ENCODE measurements around the gene CCDC80. TPM values are rescaled to one million over a fixed set of nuclear protein-coding genes. Genes with fewer than 3 reads are reported as not detected.

CCDC80 gene
- total RNA-seq, 4 donors from 2014 or later: 8.0 to 32.2 (median 17.1) TPM

DNA sequence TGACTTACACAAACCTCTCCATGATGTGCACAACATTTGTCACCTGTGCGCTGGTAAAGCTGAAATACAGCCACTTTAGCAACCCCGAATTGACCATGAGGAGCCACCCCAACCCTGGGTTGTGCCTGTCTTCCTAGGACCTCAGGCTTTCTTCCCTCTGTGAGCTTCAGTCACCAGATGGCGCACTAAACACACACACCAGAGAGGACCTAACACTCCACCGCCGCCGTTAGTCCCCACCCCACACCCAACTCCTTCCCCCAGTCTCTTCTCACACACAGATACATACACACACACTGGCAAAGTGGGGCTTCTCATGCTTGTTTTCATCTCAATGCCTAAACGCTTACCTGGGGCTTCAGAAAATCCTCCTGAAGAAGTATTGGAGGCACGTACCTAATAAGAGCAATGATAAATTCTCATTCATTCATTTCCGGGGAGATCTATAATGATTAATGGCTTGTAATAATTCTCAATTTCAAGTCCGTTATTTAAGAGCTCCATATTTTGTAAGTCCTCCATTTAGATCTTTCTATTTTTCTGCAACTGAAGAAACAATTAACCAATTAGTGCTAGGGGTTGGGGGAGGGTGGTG lies 2.1 kb upstream of the CCDC80 start:
- 4% methylated on average over 10 of the region's 10 CpGs for WGBS
- Histone ChIP-seq H3K4me3 (peak overlapping the region; percentile 27), H3K27ac (peak overlapping the region; percentile 86), H3K9me3 (no peaks in the 10 kb centered on the region), H3K4me1 (peaks cover 29% of the 10 kb centered on the region), H3K27me3 (no peaks in the 10 kb centered on the region), H3K36me3 (no peaks in the 10 kb centered on the region)
- TF ChIP-seq EP300 (IDR thresholded peaks at IDR 0.05): no peak
- TF ChIP-seq, protein P1, sequence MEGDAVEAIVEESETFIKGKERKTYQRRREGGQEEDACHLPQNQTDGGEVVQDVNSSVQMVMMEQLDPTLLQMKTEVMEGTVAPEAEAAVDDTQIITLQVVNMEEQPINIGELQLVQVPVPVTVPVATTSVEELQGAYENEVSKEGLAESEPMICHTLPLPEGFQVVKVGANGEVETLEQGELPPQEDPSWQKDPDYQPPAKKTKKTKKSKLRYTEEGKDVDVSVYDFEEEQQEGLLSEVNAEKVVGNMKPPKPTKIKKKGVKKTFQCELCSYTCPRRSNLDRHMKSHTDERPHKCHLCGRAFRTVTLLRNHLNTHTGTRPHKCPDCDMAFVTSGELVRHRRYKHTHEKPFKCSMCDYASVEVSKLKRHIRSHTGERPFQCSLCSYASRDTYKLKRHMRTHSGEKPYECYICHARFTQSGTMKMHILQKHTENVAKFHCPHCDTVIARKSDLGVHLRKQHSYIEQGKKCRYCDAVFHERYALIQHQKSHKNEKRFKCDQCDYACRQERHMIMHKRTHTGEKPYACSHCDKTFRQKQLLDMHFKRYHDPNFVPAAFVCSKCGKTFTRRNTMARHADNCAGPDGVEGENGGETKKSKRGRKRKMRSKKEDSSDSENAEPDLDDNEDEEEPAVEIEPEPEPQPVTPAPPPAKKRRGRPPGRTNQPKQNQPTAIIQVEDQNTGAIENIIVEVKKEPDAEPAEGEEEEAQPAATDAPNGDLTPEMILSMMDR (IDR thresholded peaks at IDR 0.05): peak; percentile 76 to 81
- TF ChIP-seq POLR2A (IDR thresholded peaks at IDR 0.05): no peak
- TF ChIP-seq POLR2AphosphoS5 (IDR thresholded peaks at IDR 0.05): peak in 1 of 3 donors; percentile 19
- peak; percentile 89 to 91 for DNase-seq (ENCODE audit: low spot score in 2 of 2)

DNA sequence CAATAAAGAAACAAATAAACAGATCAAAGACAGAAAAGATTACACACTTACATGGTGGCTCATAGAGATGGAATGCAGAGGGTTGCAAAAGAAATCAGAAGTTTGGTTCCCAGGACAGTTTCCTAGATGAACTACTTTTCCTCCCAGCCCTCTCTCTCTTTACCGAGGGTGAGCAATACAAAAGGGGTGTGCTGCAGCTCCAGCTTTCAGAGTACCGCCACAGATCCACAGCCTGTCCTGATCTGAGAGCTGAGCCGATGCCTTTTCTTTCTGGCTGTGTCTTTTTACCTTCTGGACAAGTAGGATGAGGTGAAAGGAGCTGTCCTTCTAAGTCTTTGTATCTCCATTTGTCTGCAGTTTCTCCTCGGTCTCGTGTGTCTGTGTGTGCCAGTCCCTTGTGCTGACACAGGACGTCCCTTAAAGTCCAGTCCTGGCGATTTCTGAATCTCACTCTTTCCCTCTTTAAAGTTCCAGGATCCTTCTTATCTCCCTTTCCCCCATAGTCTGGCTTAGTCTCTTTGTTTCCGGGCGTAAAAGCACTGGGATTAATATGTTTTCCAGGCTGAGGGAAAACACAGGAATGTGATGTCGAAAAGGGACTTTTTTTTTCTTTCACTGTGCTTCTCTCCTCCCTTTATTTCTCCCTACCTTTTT lies 540 bp downstream of the CCDC80 start:
- Histone ChIP-seq H3K27me3 (no peaks in the 10 kb centered on the region), H3K27ac (peak overlapping the region; percentile 86), H3K36me3 (no peaks in the 10 kb centered on the region), H3K4me3 (peak overlapping the region; percentile 49), H3K9me3 (no peaks in the 10 kb centered on the region), H3K4me1 (peaks cover 30% of the 10 kb centered on the region)
- no peak for DNase-seq (ENCODE audit: low spot score in 2 of 2)
- WGBS: 6% methylated on average over 10 of the region's 10 CpGs
- peak in 2 of 3 donors; percentile 15 to 36 for TF ChIP-seq POLR2AphosphoS5 (IDR thresholded peaks at IDR 0.05)
- TF ChIP-seq POLR2A (IDR thresholded peaks at IDR 0.05): peak in 1 of 2 donors; percentile 54
- no peak for TF ChIP-seq EP300 (IDR thresholded peaks at IDR 0.05)
- TF ChIP-seq, protein P1 (IDR thresholded peaks at IDR 0.05): no peak

DNA sequence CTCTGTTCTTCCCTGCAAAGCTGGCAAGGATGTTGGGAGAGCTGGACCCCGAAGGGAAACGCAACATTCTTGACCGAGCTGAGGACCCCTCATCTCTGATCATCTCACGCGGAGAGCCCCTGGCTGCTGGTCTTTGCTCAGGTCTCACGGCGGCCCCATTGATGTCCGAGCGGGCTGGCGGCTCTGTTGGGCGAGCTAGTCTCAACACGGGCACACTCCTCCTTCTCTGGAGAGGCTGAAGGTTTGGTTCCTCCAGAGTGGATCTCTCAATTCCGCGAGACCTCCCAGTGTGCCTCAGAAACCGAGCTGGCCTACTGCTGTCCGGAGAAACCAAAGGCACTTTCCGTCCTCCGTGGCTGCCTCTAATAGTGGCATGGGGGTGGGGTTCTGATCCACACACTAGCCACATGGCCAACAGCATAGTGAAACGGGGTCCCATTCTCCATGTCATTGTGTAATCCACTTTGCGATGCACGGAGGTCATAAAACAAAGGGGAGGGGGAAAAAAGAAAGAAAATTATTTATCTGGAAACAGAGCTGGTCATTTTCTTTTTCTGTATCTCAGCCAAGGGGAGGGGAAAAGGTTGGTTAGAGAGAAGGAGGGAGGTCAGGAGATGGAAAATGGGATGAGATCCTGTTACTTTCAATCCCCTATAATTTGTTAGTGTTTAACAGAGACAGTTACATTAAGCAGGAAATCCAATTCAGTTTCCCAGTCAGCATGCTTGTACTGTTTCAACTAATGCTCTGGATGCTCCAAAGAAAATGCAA lies 1.3 kb downstream of the CCDC80 start:
- Histone ChIP-seq H3K4me1 (peaks cover 35% of the 10 kb centered on the region), H3K27ac (peak overlapping the region; percentile 86)
- TF ChIP-seq POLR2AphosphoS5 (IDR thresholded peaks at IDR 0.05) (no peak), POLR2A (IDR thresholded peaks at IDR 0.05) (no peak), EP300 (IDR thresholded peaks at IDR 0.05) (no peak)
- TF ChIP-seq, protein P1 (IDR thresholded peaks at IDR 0.05): no peak

DNA sequence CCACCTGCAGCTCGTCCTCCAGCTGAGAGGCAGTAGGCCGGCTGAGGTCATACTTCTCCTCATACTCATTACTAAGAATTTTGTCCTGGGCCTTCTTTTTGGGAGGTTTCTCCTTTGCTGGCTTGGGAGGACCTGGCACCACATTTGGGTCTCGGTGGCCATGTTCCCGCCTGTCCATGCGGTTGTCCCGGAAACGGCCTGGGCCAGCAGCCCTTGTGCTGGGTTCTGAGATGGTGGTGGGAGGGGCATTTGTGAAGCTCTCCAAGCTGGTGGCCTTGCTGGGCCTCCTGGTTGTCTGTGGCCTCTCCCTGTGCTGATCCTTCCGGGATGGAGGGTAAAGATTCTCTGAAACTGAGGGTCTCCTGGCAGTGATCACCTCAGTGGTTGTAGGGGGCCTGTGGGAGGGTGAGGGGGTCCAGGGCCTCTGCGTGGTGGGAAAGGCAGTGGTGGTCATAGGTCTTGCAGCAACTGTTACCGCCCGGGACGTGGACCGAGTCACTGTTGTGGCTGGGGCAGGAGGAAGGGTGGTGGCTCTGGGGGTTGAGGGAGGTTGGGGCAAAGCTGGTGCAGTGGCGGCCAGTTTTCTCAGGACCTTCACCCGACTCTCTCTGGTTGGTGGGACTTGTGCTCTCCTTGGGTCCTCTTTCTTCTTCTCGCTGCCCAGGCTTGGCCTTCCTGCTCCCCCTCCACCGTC lies 2.5 kb downstream of the CCDC80 start:
- TF ChIP-seq EP300 (IDR thresholded peaks at IDR 0.05) (no peak), POLR2A (IDR thresholded peaks at IDR 0.05) (no peak), POLR2AphosphoS5 (IDR thresholded peaks at IDR 0.05) (no peak)
- TF ChIP-seq, protein P1 (IDR thresholded peaks at IDR 0.05): no peak
- Histone ChIP-seq H3K27me3 (no peaks in the 10 kb centered on the region), H3K4me1 (peaks cover 39% of the 10 kb centered on the region), H3K4me3 (peak overlapping the region; percentile 49), H3K27ac (peak overlapping the region; percentile 86), H3K36me3 (no peaks in the 10 kb centered on the region), H3K9me3 (no peaks in the 10 kb centered on the region)
- 67% methylated on average over 9 of the region's 17 CpGs for WGBS
- DNase-seq (ENCODE audit: low spot score in 2 of 2): peak; percentile 79 to 83

More for the DNA sequence above, 1.3 kb downstream of the CCDC80 start:
- H3K4me3 ChIP-seq: peak overlapping the region; percentile 49
- no peaks in the 10 kb centered on the region for H3K27me3 ChIP-seq
- 67% methylated on average over 9 of the region's 21 CpGs for WGBS
- H3K9me3 ChIP-seq: no peaks in the 10 kb centered on the region
- DNase-seq (ENCODE audit: low spot score in 2 of 2): peak in 1 of 2 donors; percentile 67
- no peaks in the 10 kb centered on the region for H3K36me3 ChIP-seq

All from suprapubic skin (tissue), 4 donors.